ENCODE measurements around the gene SYT2.

- TF ChIP-seq CTCF (conservative IDR thresholded peaks at IDR 0.05 in 1 of 2, IDR thresholded peaks at IDR 0.05 in 1 of 2; ENCODE audit: extremely low read depth in 1 of 2, insufficient read depth in 1 of 2, low read depth in 1 of 2, low read length in 2 of 2) (no peak), EZH2 (IDR thresholded peaks at IDR 0.05; ENCODE audit: borderline replicate concordance, low read length) (no peak)
Measured at GRCh38 chr1:202704601-202705000, 5.7 kb downstream of the SYT2 start.

Data from mammary epithelial cell (primary cell).